Mucosa of rectum (tissue), 2 donors: ENCODE measurements around the gene RASAL2.
"Not testable (repeated sequence)": the region's sequence is repeated elsewhere in the genome, so short reads cannot be mapped to it uniquely, and the experiment has no call there.

Experiments used
- H3K27ac ChIP-seq, 2 donors: one replicate each; pipeline ENCODE4 v1.7.0; 2013; ENCODE audit warnings: inconsistent platforms in 2 of 2, low read depth in 2 of 2, low read length in 2 of 2
- H3K27me3 ChIP-seq, 2 donors: one replicate each; pipeline ENCODE4 v1.7.0; 2013; ENCODE audit warnings: low read length in 2 of 2; ENCODE audit not compliant: control insufficient read depth in 2 of 2, insufficient read depth in 2 of 2
- H3K36me3 ChIP-seq, 2 donors: one replicate each; pipeline ENCODE4 v1.7.0; 2013; ENCODE audit warnings: low read length in 2 of 2; ENCODE audit not compliant: control insufficient read depth in 2 of 2, insufficient read depth in 2 of 2
- H3K4me1 ChIP-seq, 2 donors: one replicate each; pipeline ENCODE4 v1.7.0; 2013; ENCODE audit warnings: low read length in 2 of 2, mild to moderate bottlenecking in 1 of 2; ENCODE audit not compliant: control insufficient read depth in 2 of 2, insufficient read depth in 2 of 2
- H3K4me3 ChIP-seq, 2 donors: one replicate each; pipeline ENCODE4 v1.7.0; 2013; ENCODE audit warnings: low read length in 2 of 2
- H3K9ac ChIP-seq, 2 donors: one replicate each; pipeline ENCODE4 v1.7.0; 2013; ENCODE audit warnings: low read length in 2 of 2, low read depth in 1 of 2, mild to moderate bottlenecking in 1 of 2
- H3K9me3 ChIP-seq, 2 donors: one replicate each; pipeline ENCODE4 v1.7.0; 2013; ENCODE audit warnings: low read length in 2 of 2; ENCODE audit not compliant: control insufficient read depth in 2 of 2
- donor health status: healthy.
- donor health status: Normal muscosa, but diverticular disease.

The RASAL2 gene

GRCh38 chr1:178388418-178389145 lies 294.7 kb downstream of the RASAL2 start:
- Histone ChIP-seq H3K27ac (no peak overlapping the region), H3K27me3 (no peaks in the 10 kb centered on the region), H3K9me3 (no peaks in the 10 kb centered on the region), H3K9ac (no peak overlapping the region), H3K36me3 (no peaks in the 10 kb centered on the region), H3K4me1 (no peaks in the 10 kb centered on the region), H3K4me3 (no peak overlapping the region)

- Histone ChIP-seq H3K4me1 (no peaks in the 10 kb centered on the region), H3K27me3 (no peaks in the 10 kb centered on the region), H3K4me3 (no peak overlapping the region), H3K36me3 (no peaks in the 10 kb centered on the region), H3K27ac (no peak overlapping the region), H3K9ac (no peak overlapping the region), H3K9me3 (no peaks in the 10 kb centered on the region)
These were observed 295.5 kb downstream of the RASAL2 start for GRCh38 chr1:178389441-178389840.

GRCh38 chr1:178390280-178390679 lies 296.4 kb downstream of the RASAL2 start:
- H3K4me1 ChIP-seq, H3K9ac ChIP-seq, H3K9me3 ChIP-seq, H3K27me3 ChIP-seq, H3K4me3 ChIP-seq, H3K36me3 ChIP-seq, H3K27ac ChIP-seq: not testable (repeated sequence)

GRCh38 chr1:178393370-178393769 lies 299.5 kb downstream of the RASAL2 start:
- no peaks in the 10 kb centered on the region for H3K4me1 ChIP-seq
- H3K36me3 ChIP-seq: no peaks in the 10 kb centered on the region
- no peaks in the 10 kb centered on the region for H3K9me3 ChIP-seq
- no peaks in the 10 kb centered on the region for H3K27me3 ChIP-seq
- H3K27ac ChIP-seq: no peak overlapping the region
- no peak overlapping the region for H3K9ac ChIP-seq
- H3K4me3 ChIP-seq: no peak overlapping the region

DNA sequence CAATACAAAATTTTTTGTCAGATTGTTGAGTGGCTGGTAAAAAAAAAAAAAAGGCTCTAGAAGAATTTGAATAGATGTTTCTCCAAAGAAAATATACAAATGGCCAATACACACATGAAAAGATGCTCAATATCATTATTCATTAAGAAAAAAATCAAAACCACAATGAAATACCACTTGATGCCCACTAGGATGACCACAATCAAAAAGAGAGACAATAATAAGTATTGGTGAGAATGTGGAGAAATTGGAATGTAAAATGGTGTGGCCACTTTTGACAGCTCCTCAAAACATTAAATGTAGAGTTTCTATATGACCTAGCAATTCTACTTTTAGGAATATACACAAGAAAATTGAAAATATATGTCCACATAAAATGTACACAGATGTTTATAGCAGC lies 302.9 kb downstream of the RASAL2 start:
- H3K27me3 ChIP-seq: no peaks in the 10 kb centered on the region
- H3K4me3 ChIP-seq: no peak overlapping the region
- no peak overlapping the region for H3K9ac ChIP-seq
- no peaks in the 10 kb centered on the region for H3K4me1 ChIP-seq
- no peak overlapping the region for H3K27ac ChIP-seq
- no peaks in the 10 kb centered on the region for H3K36me3 ChIP-seq
- no peaks in the 10 kb centered on the region for H3K9me3 ChIP-seq

GRCh38 chr1:178397678-178398077 lies 303.8 kb downstream of the RASAL2 start:
- no peaks in the 10 kb centered on the region for H3K27me3 ChIP-seq
- no peaks in the 10 kb centered on the region for H3K4me1 ChIP-seq
- no peak overlapping the region for H3K27ac ChIP-seq
- no peaks in the 10 kb centered on the region for H3K36me3 ChIP-seq
- no peak overlapping the region for H3K9ac ChIP-seq
- H3K4me3 ChIP-seq: no peak overlapping the region
- no peaks in the 10 kb centered on the region for H3K9me3 ChIP-seq

GRCh38 chr1:178399177-178399728 lies 305.3 kb downstream of the RASAL2 start:
- H3K4me3 ChIP-seq: no peak overlapping the region
- H3K9ac ChIP-seq: no peak overlapping the region
- H3K27me3 ChIP-seq: no peaks in the 10 kb centered on the region
- no peaks in the 10 kb centered on the region for H3K4me1 ChIP-seq
- H3K27ac ChIP-seq: no peak overlapping the region
- H3K36me3 ChIP-seq: no peaks in the 10 kb centered on the region
- H3K9me3 ChIP-seq: no peaks in the 10 kb centered on the region

DNA sequence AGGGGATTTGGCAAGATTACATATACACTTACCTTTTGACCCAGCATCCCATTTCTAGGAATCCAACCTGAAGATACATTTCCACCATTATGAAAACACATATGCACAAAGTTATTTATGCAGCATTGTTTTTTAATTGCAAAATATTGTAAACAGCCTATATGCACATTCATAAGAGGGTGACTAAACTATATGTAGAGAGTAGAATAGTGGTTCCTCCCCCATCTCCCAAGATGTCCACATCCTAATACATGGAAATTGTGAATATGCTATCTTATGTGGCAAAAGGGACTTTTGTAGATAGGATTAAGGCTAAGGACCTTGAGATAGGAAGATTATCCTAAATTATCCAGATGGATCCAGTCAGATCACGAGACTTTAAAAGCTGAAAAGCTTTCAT lies 311.2 kb downstream of the RASAL2 start:
- H3K27me3 ChIP-seq: no peaks in the 10 kb centered on the region
- H3K4me1 ChIP-seq: no peaks in the 10 kb centered on the region
- no peak overlapping the region for H3K9ac ChIP-seq
- H3K36me3 ChIP-seq: no peaks in the 10 kb centered on the region
- H3K27ac ChIP-seq: no peak overlapping the region
- H3K4me3 ChIP-seq: no peak overlapping the region
- no peaks in the 10 kb centered on the region for H3K9me3 ChIP-seq

DNA sequence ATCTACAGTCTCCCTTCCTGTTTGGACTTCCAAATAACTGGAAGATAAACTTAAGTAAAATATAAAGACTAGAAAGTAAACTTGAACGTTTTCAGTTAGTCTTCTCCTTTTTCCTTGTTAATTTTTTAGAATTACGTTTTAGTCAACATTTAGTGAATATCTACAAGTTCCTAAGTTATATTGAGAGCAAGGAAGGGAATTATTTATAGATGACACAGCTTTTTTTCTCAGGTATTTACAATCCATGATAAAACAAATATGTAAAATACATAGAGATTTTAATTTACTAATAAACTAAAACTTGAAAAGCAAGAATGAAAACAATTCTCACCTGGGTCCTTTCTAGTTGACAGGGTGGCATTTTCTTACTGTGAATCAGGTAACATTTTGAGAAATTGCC lies 313.3 kb downstream of the RASAL2 start:
- no peak overlapping the region for H3K4me3 ChIP-seq
- H3K27ac ChIP-seq: no peak overlapping the region
- H3K9ac ChIP-seq: no peak overlapping the region
- H3K27me3 ChIP-seq: no peaks in the 10 kb centered on the region
- no peaks in the 10 kb centered on the region for H3K9me3 ChIP-seq
- H3K4me1 ChIP-seq: no peaks in the 10 kb centered on the region
- H3K36me3 ChIP-seq: no peaks in the 10 kb centered on the region

DNA sequence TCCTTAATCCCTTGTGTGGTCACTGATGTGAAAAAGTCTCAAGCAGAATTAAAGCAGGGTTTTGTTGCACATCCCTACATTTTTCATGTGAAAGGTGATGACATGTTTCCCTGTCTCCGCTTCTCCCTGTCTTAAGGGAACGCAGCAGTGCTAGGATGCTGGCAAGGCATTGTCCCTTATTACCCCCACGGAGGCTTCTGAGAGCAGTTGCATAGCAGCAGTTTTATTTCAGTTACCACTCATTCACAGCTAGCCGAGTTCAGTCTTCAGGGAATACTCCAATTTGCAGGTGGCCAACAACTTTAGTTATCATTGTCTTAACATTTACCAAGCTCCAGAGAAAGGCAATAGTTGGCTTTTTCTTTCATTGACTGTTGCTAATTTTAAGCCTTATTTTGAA lies 313.8 kb downstream of the RASAL2 start:
- H3K9me3 ChIP-seq: no peaks in the 10 kb centered on the region
- no peaks in the 10 kb centered on the region for H3K4me1 ChIP-seq
- H3K36me3 ChIP-seq: no peaks in the 10 kb centered on the region
- no peak overlapping the region for H3K27ac ChIP-seq
- no peaks in the 10 kb centered on the region for H3K27me3 ChIP-seq
- no peak overlapping the region for H3K4me3 ChIP-seq
- no peak overlapping the region for H3K9ac ChIP-seq
